Uterus (tissue), 2 donors: ENCODE results near the gene TCTN1.

Experiments
- POLR2A ChIP-seq, 2 donors: fragments of 450-650 bp; IDR thresholded peaks; one replicate each; pipeline ENCODE4 v1.6.1; 2016; ENCODE audit warnings: antibody characterized with exemption in 2 of 2, mild to moderate bottlenecking in 1 of 2, moderate library complexity in 1 of 2
- TF ChIP-seq, protein P1 (sequence below), 4 experiments: fragments of 200-600 bp in 2 of 4; fragments of 450-650 bp in 2 of 4; sonication (generic) in 2 of 4; IDR thresholded peaks; one replicate each; pipeline ENCODE4 v1.5.1; 2016 to 2019; ENCODE audit warnings: antibody characterized with exemption in 4 of 4, mild to moderate bottlenecking in 2 of 4, moderate library complexity in 1 of 4

- no peak for TF ChIP-seq POLR2A (IDR thresholded peaks at IDR 0.05)
- TF ChIP-seq, protein P1, sequence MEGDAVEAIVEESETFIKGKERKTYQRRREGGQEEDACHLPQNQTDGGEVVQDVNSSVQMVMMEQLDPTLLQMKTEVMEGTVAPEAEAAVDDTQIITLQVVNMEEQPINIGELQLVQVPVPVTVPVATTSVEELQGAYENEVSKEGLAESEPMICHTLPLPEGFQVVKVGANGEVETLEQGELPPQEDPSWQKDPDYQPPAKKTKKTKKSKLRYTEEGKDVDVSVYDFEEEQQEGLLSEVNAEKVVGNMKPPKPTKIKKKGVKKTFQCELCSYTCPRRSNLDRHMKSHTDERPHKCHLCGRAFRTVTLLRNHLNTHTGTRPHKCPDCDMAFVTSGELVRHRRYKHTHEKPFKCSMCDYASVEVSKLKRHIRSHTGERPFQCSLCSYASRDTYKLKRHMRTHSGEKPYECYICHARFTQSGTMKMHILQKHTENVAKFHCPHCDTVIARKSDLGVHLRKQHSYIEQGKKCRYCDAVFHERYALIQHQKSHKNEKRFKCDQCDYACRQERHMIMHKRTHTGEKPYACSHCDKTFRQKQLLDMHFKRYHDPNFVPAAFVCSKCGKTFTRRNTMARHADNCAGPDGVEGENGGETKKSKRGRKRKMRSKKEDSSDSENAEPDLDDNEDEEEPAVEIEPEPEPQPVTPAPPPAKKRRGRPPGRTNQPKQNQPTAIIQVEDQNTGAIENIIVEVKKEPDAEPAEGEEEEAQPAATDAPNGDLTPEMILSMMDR (IDR thresholded peaks at IDR 0.05), result no peak
Observed at GRCh38 chr12:110640275-110641025, 26.5 kb downstream of the TCTN1 start.
